ENCODE results near the gene SPHK2.

- TF ChIP-seq MAX (IDR thresholded peaks at IDR 0.05) (no peak), POLR2A (IDR thresholded peaks at IDR 0.05; ENCODE audit: low read length) (no peak), CTCF (IDR thresholded peaks at IDR 0.05) (no peak), ESRRA (IDR thresholded peaks at IDR 0.05; ENCODE audit: borderline replicate concordance, low read length) (no peak), JUNB (IDR thresholded peaks at IDR 0.05) (no peak), HOXB5 (CRISPR knock-in tag; IDR thresholded peaks at IDR 0.05) (no peak), MAFK (IDR thresholded peaks at IDR 0.05; ENCODE audit: partially characterized antibody) (no peak), EP300 (IDR thresholded peaks at IDR 0.05) (no peak), SMC3 (IDR thresholded peaks at IDR 0.05) (no peak), PHF8 (IDR thresholded peaks at IDR 0.05; ENCODE audit: borderline replicate concordance, low read depth) (no peak)
Measured at GRCh38 chr19:48613024-48613851, 6.1 kb upstream of the SPHK2 start.

Data from A549 (cell line).